Brain microvascular endothelial cell (primary cell): ENCODE data around the gene ROBO1.

Experiments used
- DNase-seq: peaks from one replicate; pipeline ENCODE4 v3.0.0-alpha.2; 2020
- H3K27ac ChIP-seq: fragments of 250-450 bp; sonication (Bioruptor Pico); 2 replicates; pipeline ENCODE4 v1.5.1; 2020; ENCODE audit warnings: mild to moderate bottlenecking, moderate library complexity
- H3K27me3 ChIP-seq: fragments of 250-450 bp; sonication (Bioruptor Pico); replicated peaks from 2 replicates; pipeline ENCODE4 v1.5.1; 2020; ENCODE audit warnings: mild to moderate bottlenecking
- H3K36me3 ChIP-seq: fragments of 250-450 bp; sonication (Bioruptor Pico); replicated peaks from 2 replicates; pipeline ENCODE4 v1.5.1; 2020; ENCODE audit warnings: mild to moderate bottlenecking
- H3K4me3 ChIP-seq: 2 replicates; pipeline ENCODE4 v1.5.1; 2011; ENCODE audit warnings: low read depth, mild to moderate bottlenecking, control low read depth, low read length, moderate library complexity
- in situ Hi-C: cut with HindIII; loops from 2 replicates; pipeline ENCODE4 v1.10.0; 2017; ENCODE audit warnings: low sequenced_read_pairs, low pct_ligation_motif_present
- TF ChIP-seq, protein P1 (sequence below): IDR thresholded peaks from 2 replicates; pipeline ENCODE4 v1.5.1; 2011; ENCODE audit warnings: low read depth, mild to moderate bottlenecking, moderate library complexity, low read length, control low read depth, inconsistent platforms; ENCODE audit errors: missing control alignments

ROBO1 gene

GRCh38 chr3:79005084-79005483 lies 762.7 kb downstream of the ROBO1 start:
- no peak overlapping the region for H3K4me3 ChIP-seq
- in situ Hi-C loops = loop anchor here (25.0 kb wide), 1 partner anchor 343 kb away; no protein-coding TSS in a partner anchor
- DNase-seq = peak; percentile 57
- no peaks in the 10 kb centered on the region for H3K36me3 ChIP-seq
- no peaks in the 10 kb centered on the region for H3K27me3 ChIP-seq
- TF ChIP-seq, protein P1, sequence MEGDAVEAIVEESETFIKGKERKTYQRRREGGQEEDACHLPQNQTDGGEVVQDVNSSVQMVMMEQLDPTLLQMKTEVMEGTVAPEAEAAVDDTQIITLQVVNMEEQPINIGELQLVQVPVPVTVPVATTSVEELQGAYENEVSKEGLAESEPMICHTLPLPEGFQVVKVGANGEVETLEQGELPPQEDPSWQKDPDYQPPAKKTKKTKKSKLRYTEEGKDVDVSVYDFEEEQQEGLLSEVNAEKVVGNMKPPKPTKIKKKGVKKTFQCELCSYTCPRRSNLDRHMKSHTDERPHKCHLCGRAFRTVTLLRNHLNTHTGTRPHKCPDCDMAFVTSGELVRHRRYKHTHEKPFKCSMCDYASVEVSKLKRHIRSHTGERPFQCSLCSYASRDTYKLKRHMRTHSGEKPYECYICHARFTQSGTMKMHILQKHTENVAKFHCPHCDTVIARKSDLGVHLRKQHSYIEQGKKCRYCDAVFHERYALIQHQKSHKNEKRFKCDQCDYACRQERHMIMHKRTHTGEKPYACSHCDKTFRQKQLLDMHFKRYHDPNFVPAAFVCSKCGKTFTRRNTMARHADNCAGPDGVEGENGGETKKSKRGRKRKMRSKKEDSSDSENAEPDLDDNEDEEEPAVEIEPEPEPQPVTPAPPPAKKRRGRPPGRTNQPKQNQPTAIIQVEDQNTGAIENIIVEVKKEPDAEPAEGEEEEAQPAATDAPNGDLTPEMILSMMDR = no peak
- no peak overlapping the region for H3K27ac ChIP-seq

DNA sequence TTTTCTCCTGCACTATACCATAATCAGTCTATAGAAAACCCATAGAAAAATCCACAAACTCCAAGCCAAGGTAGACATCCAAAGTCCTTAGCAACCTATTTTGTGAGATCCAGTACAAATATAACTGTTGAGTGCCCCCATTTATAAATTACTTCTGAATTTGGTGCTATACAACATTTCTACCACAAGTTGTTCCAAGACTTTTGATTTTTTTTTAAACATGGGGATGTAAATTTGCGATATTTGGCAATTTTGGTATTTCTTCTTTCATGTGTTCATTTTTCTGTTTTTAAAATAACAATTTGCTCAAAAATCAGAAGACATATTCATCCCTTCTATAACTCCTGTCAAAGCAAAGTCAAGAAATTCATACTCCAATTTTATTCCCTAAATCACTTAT lies 763.8 kb downstream of the ROBO1 start:
- TF ChIP-seq, protein P1 = no peak
- Histone ChIP-seq H3K27ac (no peak overlapping the region), H3K4me3 (no peak overlapping the region), H3K27me3 (no peaks in the 10 kb centered on the region), H3K36me3 (no peaks in the 10 kb centered on the region)
- no peak for DNase-seq
- in situ Hi-C loops = loop anchor here (25.0 kb wide), 1 partner anchor 342 kb away; no protein-coding TSS in a partner anchor

DNA sequence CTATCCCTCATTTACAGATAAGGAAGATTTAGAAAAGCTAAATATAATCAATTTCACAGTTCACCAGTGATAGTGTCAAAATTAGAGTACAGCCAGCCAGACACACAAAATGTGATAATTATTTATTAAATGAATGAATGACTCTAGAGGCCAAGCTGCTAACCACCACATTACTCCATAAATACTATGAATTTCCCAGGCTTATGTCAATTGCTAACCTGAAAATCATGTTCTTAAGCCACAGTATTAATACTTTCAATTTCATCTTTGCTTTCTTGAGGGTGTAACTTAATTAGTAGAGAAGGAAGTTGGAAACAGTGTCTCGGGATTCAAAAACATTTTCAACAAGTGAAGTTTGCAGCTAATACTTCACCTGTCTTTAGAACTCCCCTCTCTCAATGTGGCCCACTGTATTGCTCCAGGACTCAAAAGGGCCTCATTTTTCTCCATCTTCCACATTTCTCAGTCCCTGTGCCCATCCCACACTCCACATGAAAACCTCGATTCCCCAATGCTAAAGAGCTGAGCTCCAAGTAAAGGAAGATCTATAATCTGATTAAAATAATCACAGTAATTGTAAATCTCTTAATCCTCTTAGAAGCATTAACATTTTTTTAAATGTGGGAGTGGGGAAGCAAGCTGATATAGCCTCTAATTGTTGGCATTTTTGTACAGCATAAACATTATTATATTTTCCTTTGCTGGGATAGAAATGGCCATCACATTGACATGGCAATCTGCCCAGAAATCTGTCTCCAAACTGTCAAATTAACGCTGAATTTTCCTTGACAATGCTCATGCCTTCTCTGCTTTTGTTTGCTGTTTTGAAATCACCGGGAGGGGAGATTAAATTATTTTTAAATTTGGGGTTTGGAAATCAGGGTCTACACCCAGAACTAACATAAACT lies 765.1 kb downstream of the ROBO1 start:
- H3K36me3 ChIP-seq = no peaks in the 10 kb centered on the region
- in situ Hi-C loops = loop anchor here (25.0 kb wide), 1 partner anchor 340 kb away; no protein-coding TSS in a partner anchor
- no peaks in the 10 kb centered on the region for H3K27me3 ChIP-seq
- no peak overlapping the region for H3K4me3 ChIP-seq
- H3K27ac ChIP-seq = no peak overlapping the region
- DNase-seq = no peak
- TF ChIP-seq, protein P1 = no peak

DNA sequence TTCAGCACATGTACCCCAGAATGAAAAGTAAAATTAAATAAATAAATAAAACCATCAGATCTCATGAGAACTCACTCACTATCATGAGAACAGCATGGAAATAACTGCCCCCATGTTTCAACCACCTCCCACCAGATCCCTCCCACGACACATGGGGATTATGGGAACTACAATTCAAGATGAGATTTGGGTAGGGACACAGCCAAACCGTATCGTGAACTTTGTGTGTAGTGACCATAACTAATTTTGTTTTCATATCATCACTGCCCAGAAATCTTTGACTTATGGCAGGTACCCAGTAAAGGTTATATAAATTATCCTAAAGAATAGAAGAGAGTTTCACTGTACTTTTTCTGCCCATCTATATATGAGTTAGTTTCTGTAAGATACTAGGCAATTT lies 766.5 kb downstream of the ROBO1 start:
- DNase-seq = no peak
- in situ Hi-C loops = loop anchor here (25.0 kb wide), 1 partner anchor 339 kb away; no protein-coding TSS in a partner anchor
- Histone ChIP-seq H3K27ac (no peak overlapping the region), H3K36me3 (no peaks in the 10 kb centered on the region), H3K4me3 (no peak overlapping the region), H3K27me3 (no peaks in the 10 kb centered on the region)
- TF ChIP-seq, protein P1 = no peak

DNA sequence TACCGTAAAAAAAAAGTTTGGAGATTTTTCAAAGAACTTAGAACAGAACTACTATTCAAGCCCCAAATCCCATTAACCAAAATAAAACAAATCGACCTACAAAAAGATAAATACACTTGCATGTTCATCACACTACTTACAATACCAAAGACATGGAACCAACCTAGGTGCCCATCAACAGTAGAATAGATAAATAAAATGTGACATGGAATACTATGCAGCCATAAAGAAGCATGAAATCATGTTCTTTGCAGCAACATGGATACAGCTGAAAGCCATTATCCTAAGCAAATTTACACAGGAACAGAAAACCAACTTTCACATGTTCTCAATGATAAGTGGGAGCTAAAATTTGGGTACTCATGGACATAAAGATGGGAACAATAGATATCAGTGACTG lies 768.7 kb downstream of the ROBO1 start:
- TF ChIP-seq, protein P1 = no peak
- H3K4me3 ChIP-seq = no peak overlapping the region
- H3K27ac ChIP-seq = no peak overlapping the region
- H3K36me3 ChIP-seq = no peaks in the 10 kb centered on the region
- DNase-seq = no peak
- in situ Hi-C loops = no loop called here
- no peaks in the 10 kb centered on the region for H3K27me3 ChIP-seq
